ENCODE data around the gene ATP10A.

ATP10A gene

GRCh38 chr15:25695875-25696760, 167.0 kb downstream of the ATP10A start:
- DNase-seq (ENCODE audit: insufficient read length, low spot score) (no peak), FAIRE-seq (no peak)
- no peak for TF ChIP-seq POLR2AphosphoS5 (IDR thresholded peaks at IDR 0.05; ENCODE audit: low read depth, low read length)
- TF ChIP-seq POU2F2 (IDR thresholded peaks at IDR 0.05; ENCODE audit: low read depth, low read length) = no peak
- no peak for TF ChIP-seq TAF1 (IDR thresholded peaks at IDR 0.05; ENCODE audit: low read depth, low read length)
- TF ChIP-seq POLR2A (IDR thresholded peaks at IDR 0.05; ENCODE audit: low read depth, low read length) = no peak
- no peak for TF ChIP-seq SPI1 (IDR thresholded peaks at IDR 0.05; ENCODE audit: low read depth, low read length)
- TF ChIP-seq PAX5 (IDR thresholded peaks at IDR 0.05; ENCODE audit: insufficient read depth, low read length, severe bottlenecking) = no peak

GRCh38 chr15:25694823-25695312, 168.3 kb downstream of the ATP10A start:
- DNase-seq (ENCODE audit: insufficient read length, low spot score) (no peak), FAIRE-seq (no peak)
- TF ChIP-seq POLR2A (IDR thresholded peaks at IDR 0.05; ENCODE audit: low read depth, low read length) = no peak
- no peak for TF ChIP-seq SPI1 (IDR thresholded peaks at IDR 0.05; ENCODE audit: low read depth, low read length)
- TF ChIP-seq POLR2AphosphoS5 (IDR thresholded peaks at IDR 0.05; ENCODE audit: low read depth, low read length) = no peak
- no peak for TF ChIP-seq TAF1 (IDR thresholded peaks at IDR 0.05; ENCODE audit: low read depth, low read length)
- no peak for TF ChIP-seq POU2F2 (IDR thresholded peaks at IDR 0.05; ENCODE audit: low read depth, low read length)
- no peak for TF ChIP-seq PAX5 (IDR thresholded peaks at IDR 0.05; ENCODE audit: insufficient read depth, low read length, severe bottlenecking)

- TF ChIP-seq SPI1 (IDR thresholded peaks at IDR 0.05; ENCODE audit: low read depth, low read length) (no peak), PAX5 (IDR thresholded peaks at IDR 0.05; ENCODE audit: insufficient read depth, low read length, severe bottlenecking) (no peak), POLR2A (IDR thresholded peaks at IDR 0.05; ENCODE audit: low read depth, low read length) (no peak), POU2F2 (IDR thresholded peaks at IDR 0.05; ENCODE audit: low read depth, low read length) (no peak), POLR2AphosphoS5 (IDR thresholded peaks at IDR 0.05; ENCODE audit: low read depth, low read length) (no peak), TAF1 (IDR thresholded peaks at IDR 0.05; ENCODE audit: low read depth, low read length) (no peak)
- DNase-seq (ENCODE audit: insufficient read length, low spot score) (no peak), FAIRE-seq (no peak)
Observed at GRCh38 chr15:25694239-25694584, 168.9 kb downstream of the ATP10A start.

GRCh38 chr15:25693321-25694238, 169.5 kb downstream of the ATP10A start:
- FAIRE-seq (no peak), DNase-seq (ENCODE audit: insufficient read length, low spot score) (no peak)
- TF ChIP-seq POU2F2 (IDR thresholded peaks at IDR 0.05; ENCODE audit: low read depth, low read length) = no peak
- TF ChIP-seq TAF1 (IDR thresholded peaks at IDR 0.05; ENCODE audit: low read depth, low read length) = no peak
- TF ChIP-seq POLR2A (IDR thresholded peaks at IDR 0.05; ENCODE audit: low read depth, low read length) = no peak

GRCh38 chr15:25691544-25692430, 171.3 kb downstream of the ATP10A start:
- DNase-seq (ENCODE audit: insufficient read length, low spot score) (no peak), FAIRE-seq (no peak)

GRCh38 chr15:25690673-25691543, 172.2 kb downstream of the ATP10A start:
- TF ChIP-seq SPI1 (IDR thresholded peaks at IDR 0.05; ENCODE audit: low read depth, low read length) = no peak
- no peak for TF ChIP-seq TAF1 (IDR thresholded peaks at IDR 0.05; ENCODE audit: low read depth, low read length)
- no peak for TF ChIP-seq POU2F2 (IDR thresholded peaks at IDR 0.05; ENCODE audit: low read depth, low read length)
- TF ChIP-seq PAX5 (IDR thresholded peaks at IDR 0.05; ENCODE audit: insufficient read depth, low read length, severe bottlenecking) = no peak
- no peak for TF ChIP-seq POLR2A (IDR thresholded peaks at IDR 0.05; ENCODE audit: low read depth, low read length)
- no peak for TF ChIP-seq POLR2AphosphoS5 (IDR thresholded peaks at IDR 0.05; ENCODE audit: low read depth, low read length)
- DNase-seq (ENCODE audit: insufficient read length, low spot score) = no peak
- FAIRE-seq = no peak

More at GRCh38 chr15:25691544-25692430, 171.3 kb downstream of the ATP10A start:
- TF ChIP-seq TAF1 (IDR thresholded peaks at IDR 0.05; ENCODE audit: low read depth, low read length) (no peak), POLR2A (IDR thresholded peaks at IDR 0.05; ENCODE audit: low read depth, low read length) (no peak), PAX5 (IDR thresholded peaks at IDR 0.05; ENCODE audit: insufficient read depth, low read length, severe bottlenecking) (no peak), SPI1 (IDR thresholded peaks at IDR 0.05; ENCODE audit: low read depth, low read length) (no peak)

- FAIRE-seq = no peak
- TF ChIP-seq TAF1 (IDR thresholded peaks at IDR 0.05; ENCODE audit: low read depth, low read length) = no peak
- DNase-seq (ENCODE audit: insufficient read length, low spot score) = no peak
Observed at GRCh38 chr15:25689592-25689991, 173.5 kb downstream of the ATP10A start.

- FAIRE-seq = no peak
- no peak for DNase-seq (ENCODE audit: insufficient read length, low spot score)
- TF ChIP-seq PAX5 (IDR thresholded peaks at IDR 0.05; ENCODE audit: insufficient read depth, low read length, severe bottlenecking) = no peak
- no peak for TF ChIP-seq POLR2A (IDR thresholded peaks at IDR 0.05; ENCODE audit: low read depth, low read length)
- no peak for TF ChIP-seq TAF1 (IDR thresholded peaks at IDR 0.05; ENCODE audit: low read depth, low read length)
- no peak for TF ChIP-seq POLR2AphosphoS5 (IDR thresholded peaks at IDR 0.05; ENCODE audit: low read depth, low read length)
- TF ChIP-seq POU2F2 (IDR thresholded peaks at IDR 0.05; ENCODE audit: low read depth, low read length) = no peak
- TF ChIP-seq SPI1 (IDR thresholded peaks at IDR 0.05; ENCODE audit: low read depth, low read length) = no peak
Observed at GRCh38 chr15:25688166-25688565, 175.0 kb downstream of the ATP10A start.
